PFSK-1 (cell line): ENCODE data around the gene AHI1.

Experiments used
- POLR2AphosphoS5 ChIP-seq: IDR thresholded peaks from 2 replicates; pipeline ENCODE4 v1.6.1; 2012; ENCODE audit warnings: low read depth, mild to moderate bottlenecking, control low read depth, low read length, moderate library complexity
- TF ChIP-seq, protein P1 (sequence below), 2 experiments: IDR thresholded peaks; 2 replicates each; pipeline versions ENCODE4 v1.6.1 to v1.8.0; 2011 to 2012; ENCODE audit warnings: low read depth in 2 of 2, low read length in 2 of 2, control low read depth in 1 of 2, inconsistent platforms in 1 of 2, mild to moderate bottlenecking in 1 of 2, moderate library complexity in 1 of 2; ENCODE audit not compliant: insufficient read depth in 1 of 2

DNA sequence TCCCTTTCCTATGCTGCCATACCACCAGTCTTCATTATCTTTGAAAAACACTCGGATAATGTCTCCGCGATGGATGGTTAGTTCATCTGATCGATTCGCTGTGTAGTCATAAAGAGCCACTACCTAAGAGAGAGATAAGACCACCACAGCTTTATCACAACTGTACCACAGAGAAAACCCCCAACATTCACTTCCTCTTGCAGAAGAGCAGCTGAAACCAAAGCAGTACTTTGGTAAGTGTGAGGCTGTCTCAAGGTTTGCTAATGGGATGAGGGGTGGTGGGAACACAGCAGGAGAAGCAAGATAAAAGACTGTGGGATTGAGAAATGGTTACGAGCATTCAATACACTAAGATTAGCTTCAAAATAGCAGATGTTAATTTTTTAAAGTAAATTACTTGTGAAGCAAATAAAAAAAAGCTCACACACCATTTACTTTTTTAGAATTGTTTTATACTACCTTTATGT, 174.3 kb downstream of the AHI1 start:
- no peak for TF ChIP-seq POLR2AphosphoS5
- TF ChIP-seq, protein P1, sequence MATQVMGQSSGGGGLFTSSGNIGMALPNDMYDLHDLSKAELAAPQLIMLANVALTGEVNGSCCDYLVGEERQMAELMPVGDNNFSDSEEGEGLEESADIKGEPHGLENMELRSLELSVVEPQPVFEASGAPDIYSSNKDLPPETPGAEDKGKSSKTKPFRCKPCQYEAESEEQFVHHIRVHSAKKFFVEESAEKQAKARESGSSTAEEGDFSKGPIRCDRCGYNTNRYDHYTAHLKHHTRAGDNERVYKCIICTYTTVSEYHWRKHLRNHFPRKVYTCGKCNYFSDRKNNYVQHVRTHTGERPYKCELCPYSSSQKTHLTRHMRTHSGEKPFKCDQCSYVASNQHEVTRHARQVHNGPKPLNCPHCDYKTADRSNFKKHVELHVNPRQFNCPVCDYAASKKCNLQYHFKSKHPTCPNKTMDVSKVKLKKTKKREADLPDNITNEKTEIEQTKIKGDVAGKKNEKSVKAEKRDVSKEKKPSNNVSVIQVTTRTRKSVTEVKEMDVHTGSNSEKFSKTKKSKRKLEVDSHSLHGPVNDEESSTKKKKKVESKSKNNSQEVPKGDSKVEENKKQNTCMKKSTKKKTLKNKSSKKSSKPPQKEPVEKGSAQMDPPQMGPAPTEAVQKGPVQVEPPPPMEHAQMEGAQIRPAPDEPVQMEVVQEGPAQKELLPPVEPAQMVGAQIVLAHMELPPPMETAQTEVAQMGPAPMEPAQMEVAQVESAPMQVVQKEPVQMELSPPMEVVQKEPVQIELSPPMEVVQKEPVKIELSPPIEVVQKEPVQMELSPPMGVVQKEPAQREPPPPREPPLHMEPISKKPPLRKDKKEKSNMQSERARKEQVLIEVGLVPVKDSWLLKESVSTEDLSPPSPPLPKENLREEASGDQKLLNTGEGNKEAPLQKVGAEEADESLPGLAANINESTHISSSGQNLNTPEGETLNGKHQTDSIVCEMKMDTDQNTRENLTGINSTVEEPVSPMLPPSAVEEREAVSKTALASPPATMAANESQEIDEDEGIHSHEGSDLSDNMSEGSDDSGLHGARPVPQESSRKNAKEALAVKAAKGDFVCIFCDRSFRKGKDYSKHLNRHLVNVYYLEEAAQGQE (IDR thresholded peaks at IDR 0.05; ENCODE audit: insufficient read depth in 1 of 2, low read depth in 2 of 2, low read length in 2 of 2), result no peak
